Ishikawa (cell line): ENCODE measurements around the gene UQCC2.

Experiments
- CEBPB ChIP-seq: IDR thresholded peaks from 2 replicates; pipeline ENCODE4 v1.6.1; 2012
- CREB1 ChIP-seq: IDR thresholded peaks from 2 replicates; pipeline ENCODE4 v1.6.1; 2012; ENCODE audit warnings: low read depth
- EGR1 ChIP-seq: IDR thresholded peaks from 2 replicates; pipeline ENCODE4 v1.6.1; 2012
- EP300 ChIP-seq: IDR thresholded peaks from 2 replicates; pipeline ENCODE4 v1.6.1; 2012; ENCODE audit warnings: borderline replicate concordance
- FOXM1 ChIP-seq: IDR thresholded peaks from 2 replicates; pipeline ENCODE4 v1.6.1; 2012; ENCODE audit warnings: low read depth, borderline replicate concordance
- MAX ChIP-seq: IDR thresholded peaks from 2 replicates; pipeline ENCODE4 v1.6.1; 2012
- NFIC ChIP-seq: IDR thresholded peaks from 2 replicates; pipeline ENCODE4 v1.6.1; 2012
- RAD21 ChIP-seq: IDR thresholded peaks from 2 replicates; pipeline ENCODE4 v1.6.1; 2012; ENCODE audit warnings: low read depth
- REST ChIP-seq: IDR thresholded peaks from 2 replicates; pipeline ENCODE4 v1.6.1; 2012; ENCODE audit warnings: low read depth, mild to moderate bottlenecking
- TAF1 ChIP-seq: IDR thresholded peaks from 2 replicates; pipeline ENCODE4 v1.6.1; 2012; ENCODE audit warnings: low read depth, mild to moderate bottlenecking
- TCF12 ChIP-seq: IDR thresholded peaks from 2 replicates; pipeline ENCODE4 v1.6.1; 2012; ENCODE audit warnings: low read depth
- TEAD4 ChIP-seq: IDR thresholded peaks from 2 replicates; pipeline ENCODE4 v1.6.1; 2012
- USF1 ChIP-seq: IDR thresholded peaks from 2 replicates; pipeline ENCODE4 v1.6.1; 2012
- YY1 ChIP-seq: IDR thresholded peaks from 2 replicates; pipeline ENCODE4 v1.6.1; 2012; ENCODE audit warnings: low read depth
- ZBTB7A ChIP-seq: IDR thresholded peaks from 2 replicates; pipeline ENCODE4 v1.6.1; 2012; ENCODE audit warnings: low read depth

UQCC2 gene

GRCh38 chr6:33679761-33680160, 31.7 kb downstream of the UQCC2 start:
- no peak for TF ChIP-seq CREB1
- TF ChIP-seq TCF12 = no peak
- TF ChIP-seq ZBTB7A = no peak
- TF ChIP-seq NFIC = no peak
- TF ChIP-seq TEAD4 = no peak
- TF ChIP-seq REST = no peak
- no peak for TF ChIP-seq YY1
- no peak for TF ChIP-seq TAF1
- TF ChIP-seq RAD21 = no peak
- no peak for TF ChIP-seq MAX
- no peak for TF ChIP-seq EGR1
- TF ChIP-seq FOXM1 = no peak
- TF ChIP-seq EP300 = no peak
- no peak for TF ChIP-seq USF1
- no peak for TF ChIP-seq CEBPB

GRCh38 chr6:33678932-33679490, 32.5 kb downstream of the UQCC2 start:
- no peak for TF ChIP-seq RAD21
- no peak for TF ChIP-seq USF1
- TF ChIP-seq TAF1 = no peak
- no peak for TF ChIP-seq YY1
- TF ChIP-seq NFIC = no peak
- TF ChIP-seq CEBPB = no peak
- no peak for TF ChIP-seq MAX
- TF ChIP-seq ZBTB7A = no peak
- TF ChIP-seq CREB1 = no peak
- TF ChIP-seq EGR1 = no peak
- no peak for TF ChIP-seq REST
- no peak for TF ChIP-seq TCF12
- no peak for TF ChIP-seq EP300
- no peak for TF ChIP-seq FOXM1

- TF ChIP-seq TEAD4 = no peak
- no peak for TF ChIP-seq EP300
- TF ChIP-seq MAX = no peak
- no peak for TF ChIP-seq RAD21
- no peak for TF ChIP-seq EGR1
- TF ChIP-seq REST = no peak
- TF ChIP-seq CEBPB = no peak
- no peak for TF ChIP-seq TAF1
- no peak for TF ChIP-seq USF1
- no peak for TF ChIP-seq CREB1
- no peak for TF ChIP-seq NFIC
- no peak for TF ChIP-seq ZBTB7A
- no peak for TF ChIP-seq YY1
- no peak for TF ChIP-seq FOXM1
- TF ChIP-seq TCF12 = no peak
These were observed 33.1 kb downstream of the UQCC2 start for GRCh38 chr6:33678233-33678931.
